ENCODE measurements around the gene ANP32B.

GRCh38 chr9:98040212-98040611, 57.1 kb downstream of the ANP32B start:
- TF ChIP-seq POLR2A (IDR thresholded peaks at IDR 0.05; ENCODE audit: low read depth, low read length) (no peak), POLR2AphosphoS5 (IDR thresholded peaks at IDR 0.05; ENCODE audit: low read depth, low read length) (no peak)
